ENCODE measurements around the gene IFRD2. TPM values are rescaled to one million over a fixed set of nuclear protein-coding genes. Genes with fewer than 3 reads are reported as not detected.

The IFRD2 gene, protein sequence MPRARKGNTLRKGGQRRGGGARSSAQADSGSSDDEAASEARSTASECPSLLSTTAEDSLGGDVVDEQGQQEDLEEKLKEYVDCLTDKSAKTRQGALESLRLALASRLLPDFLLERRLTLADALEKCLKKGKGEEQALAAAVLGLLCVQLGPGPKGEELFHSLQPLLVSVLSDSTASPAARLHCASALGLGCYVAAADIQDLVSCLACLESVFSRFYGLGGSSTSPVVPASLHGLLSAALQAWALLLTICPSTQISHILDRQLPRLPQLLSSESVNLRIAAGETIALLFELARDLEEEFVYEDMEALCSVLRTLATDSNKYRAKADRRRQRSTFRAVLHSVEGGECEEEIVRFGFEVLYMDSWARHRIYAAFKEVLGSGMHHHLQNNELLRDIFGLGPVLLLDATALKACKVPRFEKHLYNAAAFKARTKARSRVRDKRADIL
- 85.3 and 98.8 TPM in 2 replicates for total RNA-seq (2014; rRNA removed; shearing (Covaris generic))

DNA sequence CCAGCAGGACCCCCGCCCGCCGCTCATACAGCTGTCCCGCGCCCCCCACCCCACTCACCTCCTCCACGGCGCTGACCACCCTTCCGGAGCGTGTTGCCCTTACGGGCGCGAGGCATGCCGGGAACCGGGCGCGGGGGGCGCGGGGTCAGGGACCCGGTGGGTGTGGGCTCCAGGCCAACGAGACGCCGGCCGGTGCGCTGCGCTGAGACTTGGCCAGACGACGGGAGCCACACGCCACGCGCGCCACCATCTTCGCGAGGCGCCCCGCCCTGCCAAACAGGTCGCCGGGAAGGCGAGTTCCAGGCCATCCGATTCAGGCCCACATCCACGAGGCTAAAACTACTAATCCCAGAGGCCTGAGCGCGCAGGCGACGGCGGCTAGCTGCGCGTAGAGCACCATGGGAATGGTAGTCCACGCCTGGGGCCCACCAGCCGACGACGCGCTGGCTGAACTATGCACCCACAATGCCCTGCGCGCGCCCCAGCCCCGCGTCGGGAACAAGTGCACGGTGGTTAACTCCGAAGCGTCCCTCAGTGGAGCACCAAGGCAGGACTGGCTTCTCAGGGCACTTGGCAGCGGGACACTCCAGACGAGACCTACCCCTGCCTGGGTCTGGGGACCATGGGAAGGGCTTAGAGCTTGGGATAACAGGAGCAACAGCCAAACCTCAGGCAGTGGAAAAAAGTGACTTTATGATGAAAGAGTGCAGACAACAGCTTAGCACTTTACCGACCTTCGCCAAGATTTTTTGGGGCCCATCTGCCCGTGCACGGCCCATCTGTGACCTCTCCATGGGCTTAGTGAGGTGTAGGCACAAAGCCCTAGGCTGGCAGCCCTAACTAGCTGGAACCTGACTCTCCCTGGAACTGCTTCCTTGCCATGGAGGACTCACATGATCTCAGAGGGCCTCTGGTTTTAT, at the start of gene IFRD2:
Gene IFRD2 (minus strand): TSS at position 271 of the 920 bp plus-strand sequence. CDS start 155 bp downstream, at position 116.
- Histone ChIP-seq H3K4me3 (peak within 1 kb of the TSS; percentile 79), H3K9me3 (replicated peaks) (no peaks in the 10 kb centered on the region), H3K27me3 (no peaks in the 10 kb centered on the region), H3K27ac (peak within 1 kb of the TSS; percentile 77), H3K4me1 (no peaks in the 10 kb centered on the region; the same call in 1 of the 2 replicates), H3K36me3 (peaks cover 24% of the 10 kb centered on the region)
- peak; percentile 96 to 97 for DNase-seq

DNA sequence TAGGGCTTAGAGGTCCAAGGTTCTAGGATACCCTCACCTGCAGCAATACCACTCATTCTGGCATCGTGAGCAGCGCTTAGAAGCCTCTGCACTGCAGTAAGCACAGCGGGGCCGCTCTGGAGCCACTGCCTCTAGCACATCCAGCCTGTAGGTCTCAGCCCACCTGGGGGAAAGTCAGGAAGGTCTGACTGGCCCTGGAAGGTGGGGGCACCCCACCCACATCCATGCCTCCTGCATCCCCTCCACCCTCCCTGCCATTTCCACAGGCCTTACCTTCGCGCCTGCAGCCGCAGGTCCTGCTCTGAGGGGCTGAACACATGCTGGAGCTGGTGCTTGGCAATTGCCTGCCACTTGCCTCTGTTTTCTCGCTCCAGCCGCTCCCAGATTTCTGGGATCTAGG, 49.3 kb upstream of the IFRD2 start:
- H3K4me1 ChIP-seq, result no peaks in the 10 kb centered on the region
- DNase-seq, result no peak
- H3K27ac ChIP-seq, result no peak overlapping the region
- H3K36me3 ChIP-seq, result no peaks in the 10 kb centered on the region
- no peak overlapping the region for H3K4me3 ChIP-seq
- H3K27me3 ChIP-seq, result no peaks in the 10 kb centered on the region
- H3K9me3 ChIP-seq (replicated peaks), result no peaks in the 10 kb centered on the region

DNA sequence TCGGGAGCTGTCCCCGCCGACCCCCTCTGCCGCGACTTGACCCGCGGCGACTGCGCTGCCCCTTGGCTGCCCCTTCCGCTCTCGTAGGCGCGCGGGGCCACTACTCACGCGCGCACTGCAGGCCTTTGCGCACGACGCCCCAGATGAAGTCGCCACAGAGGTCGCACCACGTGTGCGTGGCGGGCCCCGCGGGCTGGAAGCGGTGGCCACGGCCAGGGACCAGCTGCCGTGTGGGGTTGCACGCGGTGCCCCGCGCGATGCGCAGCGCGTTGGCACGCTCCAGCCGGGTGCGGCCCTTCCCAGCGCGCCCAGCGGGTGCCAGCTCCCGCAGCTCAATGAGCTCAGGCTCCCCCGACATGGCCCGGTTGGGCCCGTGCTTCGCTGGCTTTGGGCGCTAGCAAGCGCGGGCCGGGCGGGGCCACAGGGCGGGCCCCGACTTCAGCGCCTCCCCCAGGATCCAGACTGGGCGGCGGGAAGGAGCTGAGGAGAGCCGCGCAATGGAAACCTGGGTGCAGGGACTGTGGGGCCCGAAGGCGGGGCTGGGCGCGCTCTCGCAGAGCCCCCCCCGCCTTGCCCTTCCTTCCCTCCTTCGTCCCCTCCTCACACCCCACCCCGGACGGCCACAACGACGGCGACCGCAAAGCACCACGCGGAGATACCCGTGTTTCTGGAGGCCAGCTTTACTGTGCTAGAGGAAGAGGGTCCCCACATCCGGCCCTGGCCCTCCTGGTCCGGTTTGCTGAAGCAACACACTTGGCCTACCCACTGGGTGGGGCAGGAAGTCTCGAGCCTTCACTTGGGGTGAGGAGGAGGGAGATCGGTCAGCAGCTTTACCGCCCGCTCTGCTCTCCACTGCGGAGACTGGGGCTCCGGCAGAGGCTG, 48.5 kb upstream of the IFRD2 start, which contains the start of gene RASSF1:
Gene RASSF1 (minus strand): TSS at position 389 of the 882 bp plus-strand sequence. CDS start 31 bp downstream, at position 358.
- H3K4me3 ChIP-seq, result no peak within 1 kb of the TSS
- DNase-seq, result no peak
- H3K27me3 ChIP-seq, result no peaks in the 10 kb centered on the region
- no peaks in the 10 kb centered on the region for H3K9me3 ChIP-seq (replicated peaks)
- H3K4me1 ChIP-seq, result peaks cover 3% of the 10 kb centered on the region; the same call in 1 of the 2 replicates
- no peaks in the 10 kb centered on the region for H3K36me3 ChIP-seq
- H3K27ac ChIP-seq, result no peak within 1 kb of the TSS

DNA sequence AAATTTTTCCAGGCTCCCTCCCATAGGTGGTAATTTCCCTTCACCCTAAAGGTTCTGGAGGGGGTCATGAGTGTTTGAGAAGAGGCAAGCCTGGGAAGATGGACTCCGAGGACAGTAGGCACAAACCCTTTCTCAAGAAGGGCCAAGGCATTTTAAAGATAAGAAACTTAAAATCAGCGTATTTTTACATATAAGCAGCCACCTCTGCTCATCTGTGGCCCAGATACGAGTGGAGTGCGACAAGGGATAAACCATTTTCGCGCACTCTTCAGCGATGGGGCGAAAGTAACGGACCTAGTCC, 47.9 kb upstream of the IFRD2 start:
- Histone ChIP-seq H3K4me1 (peaks cover 4% of the 10 kb centered on the region; the same call in 1 of the 2 replicates), H3K27me3 (no peaks in the 10 kb centered on the region), H3K27ac (no peak overlapping the region), H3K4me3 (no peak overlapping the region), H3K36me3 (no peaks in the 10 kb centered on the region), H3K9me3 (replicated peaks) (no peaks in the 10 kb centered on the region)
- DNase-seq, result no peak

DNA sequence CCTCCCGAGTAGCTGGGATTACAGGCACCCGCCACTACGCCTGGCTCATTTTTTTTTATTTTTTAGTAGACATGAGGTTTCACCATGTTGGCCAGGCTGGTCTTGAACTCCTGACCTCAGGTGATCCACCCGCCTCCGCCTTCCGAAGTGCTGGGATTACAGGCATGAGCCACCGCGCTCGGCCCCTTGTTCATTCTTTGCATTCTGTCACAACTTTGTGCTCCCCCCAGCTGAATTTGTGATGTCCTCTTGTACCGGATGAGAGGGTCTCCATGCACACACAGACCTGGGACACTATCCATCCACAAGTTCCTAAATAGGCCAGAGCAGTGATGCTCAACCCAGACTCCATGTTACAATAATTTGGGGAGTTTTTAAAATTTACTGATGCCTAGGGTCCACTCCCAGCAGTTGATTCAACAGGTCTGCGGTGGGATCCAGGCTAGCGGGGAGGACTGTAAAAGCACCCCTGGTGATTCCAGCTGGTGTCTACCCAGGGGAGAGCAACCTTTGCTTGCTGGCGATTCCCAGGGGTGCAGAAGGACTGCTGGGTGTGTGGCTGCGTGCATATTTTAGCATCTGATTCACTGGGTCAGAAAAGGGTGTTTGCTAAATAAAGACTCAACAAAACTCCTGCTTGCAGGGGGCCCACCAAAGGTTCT, 47.4 kb upstream of the IFRD2 start:
- peaks cover 4% of the 10 kb centered on the region; the same call in 1 of the 2 replicates for H3K4me1 ChIP-seq
- no peak overlapping the region for H3K4me3 ChIP-seq
- no peak for DNase-seq
- no peaks in the 10 kb centered on the region for H3K36me3 ChIP-seq
- no peaks in the 10 kb centered on the region for H3K27me3 ChIP-seq
- H3K9me3 ChIP-seq (replicated peaks), result no peaks in the 10 kb centered on the region
- no peak overlapping the region for H3K27ac ChIP-seq

DNA sequence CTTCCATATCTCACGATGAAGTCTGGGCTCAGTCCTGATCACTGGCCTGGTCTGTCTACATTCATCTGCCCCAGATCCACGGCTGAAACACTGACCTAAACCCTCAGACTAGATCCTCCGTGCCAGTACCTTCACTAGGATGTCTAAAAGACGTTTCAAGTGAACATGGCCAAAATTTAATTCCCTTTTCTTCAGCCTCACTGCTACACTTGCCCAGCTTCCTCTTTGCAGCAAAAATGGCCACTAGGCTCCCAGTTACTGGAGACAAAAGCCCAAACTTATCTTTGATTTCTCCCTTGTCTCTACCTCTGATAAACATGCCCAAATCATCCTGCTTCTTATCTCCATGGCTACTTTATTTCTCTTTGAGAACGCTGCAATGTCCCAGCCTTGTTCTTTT, 46.7 kb upstream of the IFRD2 start:
- H3K27ac ChIP-seq, result no peak overlapping the region
- no peak overlapping the region for H3K4me3 ChIP-seq

DNA sequence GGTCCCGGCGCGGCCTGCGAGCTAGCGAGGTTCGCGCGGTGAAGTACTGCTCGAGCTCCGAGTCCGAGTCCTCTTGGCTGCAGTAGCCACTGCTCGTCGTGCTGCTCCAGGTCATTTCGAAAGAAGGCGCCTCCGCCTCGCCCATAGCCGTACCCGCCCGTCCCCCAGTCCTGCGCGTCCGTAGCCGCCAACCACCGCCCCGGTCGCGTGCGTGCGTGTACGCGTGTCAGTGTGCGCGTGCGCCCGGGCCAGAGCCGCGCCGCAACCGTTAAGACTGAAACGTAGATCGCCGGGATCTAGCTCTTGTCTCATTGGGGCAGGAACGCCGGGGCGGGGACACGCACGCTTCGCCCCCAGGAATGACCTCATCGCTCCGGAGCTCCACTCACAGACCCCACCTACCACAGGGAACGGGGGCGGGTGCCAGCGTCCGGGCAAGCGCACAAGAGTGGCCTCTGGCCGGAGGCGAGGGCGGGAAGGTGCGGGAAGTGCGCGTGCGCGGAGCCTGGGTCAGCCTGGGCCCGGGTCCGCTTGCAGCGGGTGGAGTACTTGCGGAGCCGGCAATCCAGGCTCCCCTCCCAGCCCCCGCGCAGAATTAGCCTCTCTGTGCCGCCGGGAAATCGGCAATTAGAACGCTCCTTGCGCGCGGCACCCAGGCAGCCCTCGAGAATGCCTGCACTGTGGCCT, 45.1 kb upstream of the IFRD2 start:
- no peaks in the 10 kb centered on the region for H3K27me3 ChIP-seq
- H3K9me3 ChIP-seq (replicated peaks), result no peaks in the 10 kb centered on the region
- DNase-seq, result peak; percentile 98 to 99
- H3K4me3 ChIP-seq, result peak overlapping the region; percentile 79
- H3K4me1 ChIP-seq, result peaks cover 4% of the 10 kb centered on the region; the same call in 1 of the 2 replicates
- 0 out of 2 replicates have a peak, but pooled peaks cover under 1% of the 10 kb centered on the region for H3K36me3 ChIP-seq
- peak overlapping the region; percentile 67 for H3K27ac ChIP-seq

More for the DNA sequence above, 46.7 kb upstream of the IFRD2 start:
- Histone ChIP-seq H3K4me1 (peaks cover 4% of the 10 kb centered on the region; the same call in 1 of the 2 replicates), H3K36me3 (no peaks in the 10 kb centered on the region), H3K27me3 (no peaks in the 10 kb centered on the region), H3K9me3 (replicated peaks) (no peaks in the 10 kb centered on the region)
- no peak for DNase-seq

DNA sequence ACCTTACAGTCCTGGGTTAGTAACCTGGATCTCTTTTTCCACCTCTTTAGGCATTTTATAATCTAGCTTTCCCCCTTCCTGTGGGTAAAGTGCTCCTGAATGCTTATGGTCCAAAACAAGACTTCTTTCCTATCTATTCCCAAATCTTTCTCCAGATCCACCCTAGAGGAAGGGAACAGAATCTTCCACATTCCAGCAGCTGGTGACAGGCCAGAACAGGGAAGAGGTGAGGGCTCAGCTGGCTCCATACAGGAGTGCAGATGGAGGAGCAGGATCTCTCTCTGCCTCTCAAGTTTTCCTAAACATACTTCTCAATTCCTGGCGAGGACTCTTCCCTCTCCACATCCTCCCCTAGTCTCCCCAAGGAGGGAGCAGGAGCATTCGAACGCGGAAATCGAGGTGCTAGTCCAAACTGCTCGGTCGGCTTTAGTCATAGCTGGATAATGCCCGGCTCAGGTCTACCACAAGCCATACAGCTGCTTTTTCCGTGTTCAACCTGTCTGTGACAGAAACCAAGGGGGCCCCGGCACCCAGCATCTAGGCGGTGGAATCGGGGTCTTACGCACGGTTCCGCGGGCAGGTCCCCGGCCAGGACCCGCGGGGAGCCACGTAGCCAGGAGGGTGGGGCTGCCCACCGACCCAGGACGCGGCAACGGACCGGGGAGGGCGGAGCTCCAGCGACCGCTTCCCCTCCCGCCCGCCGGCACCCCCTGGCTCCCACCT, 44.4 kb upstream of the IFRD2 start:
- Histone ChIP-seq H3K9me3 (replicated peaks) (no peaks in the 10 kb centered on the region), H3K36me3 (peaks cover 6% of the 10 kb centered on the region; the same call in 1 of the 2 replicates), H3K27me3 (no peaks in the 10 kb centered on the region), H3K4me3 (peak overlapping the region; percentile 79), H3K4me1 (peaks cover 4% of the 10 kb centered on the region; the same call in 1 of the 2 replicates), H3K27ac (peak overlapping the region; percentile 67)
- peak in 1 of 2 experiments; percentile 38 for DNase-seq

DNA sequence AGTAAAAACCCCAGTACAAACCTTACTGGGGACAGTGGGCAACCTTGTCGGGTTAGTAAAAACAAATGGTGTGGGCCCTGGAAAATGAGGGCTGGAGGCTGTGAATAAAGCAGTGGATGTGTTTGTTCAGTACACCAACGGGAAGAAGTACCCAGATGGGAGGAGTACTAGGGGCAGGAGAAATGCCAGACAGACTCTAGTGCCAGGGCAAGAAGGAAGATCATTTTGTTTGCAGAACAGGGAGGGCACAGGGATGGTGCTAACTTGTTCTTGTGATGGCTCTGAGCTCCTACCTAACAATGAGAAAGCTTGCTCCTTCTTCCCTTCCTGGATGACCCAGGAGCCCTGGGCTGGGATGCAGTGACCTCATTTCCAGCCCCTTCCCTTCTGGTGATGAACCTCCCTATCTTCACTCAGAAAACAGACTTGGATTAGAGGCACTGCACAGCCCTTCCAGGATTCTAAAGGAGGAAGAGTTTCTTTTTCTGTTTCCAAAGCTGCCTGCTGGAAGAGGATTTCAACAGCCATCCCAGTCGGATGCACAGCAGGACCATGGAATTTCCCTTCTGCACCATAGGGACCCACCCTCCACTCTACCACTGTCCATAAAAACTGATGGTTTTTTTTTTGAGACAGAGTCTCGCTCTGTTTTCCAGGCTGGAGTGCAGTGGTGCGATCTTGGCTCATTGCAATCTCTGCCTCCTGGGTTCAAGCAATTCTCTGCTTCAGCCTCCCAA, 42.3 kb upstream of the IFRD2 start:
- Histone ChIP-seq H3K27me3 (no peaks in the 10 kb centered on the region), H3K27ac (no peak overlapping the region), H3K4me3 (no peak overlapping the region)

DNA sequence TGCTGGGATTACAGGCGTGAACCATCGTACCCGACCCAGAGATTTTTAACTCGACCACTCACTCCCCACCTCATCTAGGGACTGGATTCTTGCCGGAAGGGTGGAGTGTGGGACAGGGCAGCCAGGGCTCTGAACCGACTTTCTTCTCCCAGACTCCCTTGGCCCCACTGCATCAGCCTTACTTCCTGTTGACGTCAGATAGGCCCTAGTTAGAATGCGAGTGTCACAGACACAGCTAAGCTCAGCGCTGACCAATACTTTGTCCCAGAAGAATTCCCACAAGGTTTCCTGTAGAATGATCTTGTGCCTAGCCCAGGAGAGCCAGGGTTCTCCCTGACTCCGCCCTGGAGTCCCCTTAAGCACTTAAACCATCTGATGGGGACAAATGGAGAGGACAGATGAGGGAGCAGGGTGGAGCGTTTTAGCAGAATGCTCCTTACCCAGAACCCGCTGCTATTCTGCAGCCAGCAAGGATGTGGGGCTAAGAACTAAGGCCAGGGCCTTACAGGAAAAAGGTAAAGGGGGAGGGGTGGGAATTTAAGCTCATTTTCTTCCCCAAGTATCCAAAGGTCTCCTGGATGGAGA, 41.6 kb upstream of the IFRD2 start:
- peaks cover 4% of the 10 kb centered on the region; the same call in 1 of the 2 replicates for H3K4me1 ChIP-seq
- H3K27ac ChIP-seq, result no peak overlapping the region
- no peaks in the 10 kb centered on the region for H3K9me3 ChIP-seq (replicated peaks)
- H3K27me3 ChIP-seq, result no peaks in the 10 kb centered on the region
- no peak for DNase-seq
- H3K36me3 ChIP-seq, result peaks cover 23% of the 10 kb centered on the region; the same call in 1 of the 2 replicates
- no peak overlapping the region for H3K4me3 ChIP-seq

More for the DNA sequence above, 42.3 kb upstream of the IFRD2 start:
- Histone ChIP-seq H3K4me1 (peaks cover 4% of the 10 kb centered on the region; the same call in 1 of the 2 replicates), H3K9me3 (replicated peaks) (no peaks in the 10 kb centered on the region), H3K36me3 (peaks cover 23% of the 10 kb centered on the region; the same call in 1 of the 2 replicates)
- no peak for DNase-seq

DNA sequence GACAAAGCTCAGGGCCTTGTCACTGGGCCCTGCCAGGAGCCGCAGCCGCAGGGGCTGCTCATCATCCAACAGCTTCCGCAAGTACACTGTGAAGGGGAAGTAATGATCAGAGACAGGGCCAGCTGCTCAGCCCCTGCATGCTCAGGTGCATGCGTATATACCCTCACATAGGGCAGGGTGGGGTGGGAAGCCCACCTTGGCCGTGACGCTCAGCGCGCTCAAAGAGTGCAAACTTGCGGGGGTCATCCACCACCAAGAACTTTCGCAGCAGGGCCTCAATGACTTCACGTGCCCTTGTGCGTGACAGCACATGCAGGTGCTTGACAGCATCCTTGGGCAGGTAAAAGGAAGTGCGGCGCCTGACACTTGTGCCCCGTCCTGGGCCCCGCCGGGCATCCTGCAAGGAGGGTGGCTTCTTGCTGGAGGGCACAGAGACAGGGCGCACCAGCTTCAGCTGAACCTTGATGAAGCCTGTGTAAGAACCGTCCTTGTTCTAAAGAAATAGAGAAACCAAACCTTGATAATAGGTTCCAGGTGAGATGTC, 39.2 kb upstream of the IFRD2 start:
- peaks cover 4% of the 10 kb centered on the region; the same call in 1 of the 2 replicates for H3K4me1 ChIP-seq
- no peaks in the 10 kb centered on the region for H3K27me3 ChIP-seq
- H3K9me3 ChIP-seq (replicated peaks), result no peaks in the 10 kb centered on the region
- no peak overlapping the region for H3K27ac ChIP-seq
- H3K4me3 ChIP-seq, result no peak overlapping the region
- H3K36me3 ChIP-seq, result peaks cover 23% of the 10 kb centered on the region; the same call in 1 of the 2 replicates
- no peak for DNase-seq
